NCI-H774 (cell line): ENCODE data around the gene STAG2.

Experiments
- DNase-seq: peaks from one replicate; lab custom pipeline; 2025; lab: John Stamatoyannopoulos, UW

STAG2 gene

GRCh38 chrX:123975180-123975579, 13.7 kb downstream of the STAG2 start:
- DNase-seq: no peak

- DNase-seq: no peak
Observed at GRCh38 chrX:123976706-123977316, 15.3 kb downstream of the STAG2 start.

DNA sequence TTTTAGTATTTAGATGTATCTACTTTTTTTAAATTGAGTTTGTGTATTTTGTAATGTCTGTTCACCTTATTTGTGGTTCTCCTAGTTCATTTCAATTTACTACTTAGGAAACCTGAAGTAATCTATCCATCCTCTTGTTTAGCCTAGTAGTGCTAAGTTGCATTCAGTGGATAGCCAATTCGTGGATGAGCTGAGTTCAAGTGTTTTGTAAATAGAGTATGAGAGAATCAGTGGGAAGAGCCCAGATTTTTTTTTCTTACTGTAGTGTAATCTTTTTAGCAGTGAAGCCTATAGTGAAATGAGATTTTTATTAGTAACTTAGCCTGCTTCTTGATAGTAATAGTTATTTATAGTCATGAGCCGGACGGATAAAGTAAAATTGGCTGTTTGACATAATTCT, 21.7 kb downstream of the STAG2 start:
- no peak for DNase-seq

- DNase-seq: no peak
Observed at GRCh38 chrX:123986377-123986776, 24.9 kb downstream of the STAG2 start.

DNA sequence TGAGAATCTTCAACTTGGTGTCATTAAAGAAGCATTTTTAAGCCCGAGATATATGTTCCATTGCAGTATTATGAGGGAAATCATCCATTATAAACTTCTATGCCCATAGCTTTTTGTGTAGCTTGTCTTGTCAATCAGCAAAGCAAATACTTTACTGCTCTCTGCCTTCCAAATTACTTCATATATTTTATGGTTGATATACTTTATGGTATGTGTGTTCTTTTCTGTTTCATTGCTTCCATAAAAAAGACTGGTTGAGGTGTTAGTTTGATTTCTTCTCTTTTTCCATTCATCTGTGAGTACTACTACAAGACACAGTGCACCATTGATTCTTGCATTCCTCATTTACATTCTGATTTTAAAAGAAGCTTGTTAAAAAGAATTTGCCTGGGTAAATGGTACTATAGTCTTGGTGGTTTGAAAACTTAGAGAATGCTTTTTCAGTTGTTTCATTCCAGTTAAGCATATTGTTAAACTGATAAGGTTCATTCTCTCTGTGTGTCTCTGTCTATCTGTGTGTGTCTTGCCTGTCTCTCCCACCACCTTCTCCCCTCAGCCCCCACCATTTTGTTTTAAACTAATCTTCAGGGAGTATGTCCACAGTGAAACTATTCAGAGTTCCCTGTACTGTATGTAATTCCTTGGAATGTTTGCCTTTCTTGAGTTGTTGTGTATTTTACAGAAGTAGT, 27.1 kb downstream of the STAG2 start:
- no peak for DNase-seq

- DNase-seq: no peak
Observed at GRCh38 chrX:123989235-123989634, 27.7 kb downstream of the STAG2 start.

DNA sequence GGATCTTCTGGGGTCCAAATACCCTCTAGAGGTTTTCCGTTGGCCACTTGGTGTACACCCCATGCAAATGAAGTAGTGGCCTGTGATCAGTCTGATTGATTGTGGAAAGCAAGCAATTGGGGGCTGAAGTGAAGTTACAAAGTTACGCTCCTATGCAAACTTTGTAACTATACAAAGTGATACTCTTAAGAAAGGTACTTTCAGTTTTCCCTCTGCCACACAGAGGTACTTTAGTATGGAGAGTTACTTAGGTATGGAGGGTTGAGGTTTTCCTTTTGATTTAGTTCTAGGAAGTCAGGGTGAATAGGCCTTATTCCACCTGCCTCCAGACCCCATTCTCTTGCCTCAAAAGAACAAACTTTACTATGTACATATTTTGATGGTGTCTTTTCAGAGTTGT, 28.7 kb downstream of the STAG2 start:
- DNase-seq: no peak

- no peak for DNase-seq
Observed at GRCh38 chrX:123990602-123991001, 29.1 kb downstream of the STAG2 start.

GRCh38 chrX:123993326-123993725, 31.8 kb downstream of the STAG2 start:
- DNase-seq: no peak

DNA sequence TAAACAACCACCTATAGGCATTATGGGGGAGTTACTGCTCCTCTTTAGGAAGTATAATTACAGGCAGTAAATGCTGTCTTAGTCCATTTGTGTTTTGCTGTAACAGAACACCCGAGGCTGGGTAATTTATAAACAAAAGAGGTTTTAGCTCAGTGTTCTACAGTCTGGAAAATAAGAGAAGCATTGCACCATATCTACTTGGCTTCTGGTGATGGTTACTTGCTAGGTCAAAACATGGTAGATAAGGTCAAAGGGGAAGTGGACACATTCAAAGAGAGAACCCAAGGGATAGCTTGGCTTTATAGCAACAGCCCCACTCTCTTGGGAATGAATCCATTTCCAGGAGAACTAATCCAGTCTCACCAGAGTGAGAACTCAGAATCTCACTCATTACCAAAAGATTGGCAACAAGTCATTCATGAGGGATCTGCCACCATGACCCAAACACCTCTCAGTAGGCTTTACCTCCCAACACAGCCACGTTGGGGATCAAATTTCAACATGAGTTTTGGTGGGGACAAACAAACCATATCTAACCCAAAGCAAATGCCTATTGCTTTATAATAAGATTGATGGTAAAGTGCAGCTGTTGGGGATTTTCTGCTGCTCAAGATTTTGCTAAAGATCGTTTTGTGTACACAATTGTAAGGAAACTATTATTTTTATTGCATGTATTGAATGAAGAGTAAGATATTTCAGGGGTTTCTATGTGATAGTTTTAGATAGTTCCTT, 32.6 kb downstream of the STAG2 start:
- no peak for DNase-seq

DNA sequence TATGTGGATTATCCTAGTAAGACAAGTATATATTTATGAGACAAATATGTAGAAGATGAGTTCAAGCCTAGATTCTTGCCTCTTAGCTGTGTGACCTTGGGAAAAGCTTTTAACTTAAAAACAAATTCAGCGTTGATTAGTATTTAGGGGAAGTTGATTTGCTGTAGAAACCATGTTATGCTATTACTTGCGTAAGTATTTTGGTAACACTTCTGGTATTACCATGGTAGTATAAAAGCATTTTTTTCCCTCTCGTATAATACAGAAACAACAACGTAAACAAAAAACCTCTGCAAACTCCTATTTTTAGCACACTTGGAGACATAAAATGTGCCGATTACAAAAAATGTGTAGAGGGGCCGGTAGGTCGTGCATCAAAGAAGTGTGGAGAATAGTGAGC, 33.2 kb downstream of the STAG2 start:
- DNase-seq: no peak

DNA sequence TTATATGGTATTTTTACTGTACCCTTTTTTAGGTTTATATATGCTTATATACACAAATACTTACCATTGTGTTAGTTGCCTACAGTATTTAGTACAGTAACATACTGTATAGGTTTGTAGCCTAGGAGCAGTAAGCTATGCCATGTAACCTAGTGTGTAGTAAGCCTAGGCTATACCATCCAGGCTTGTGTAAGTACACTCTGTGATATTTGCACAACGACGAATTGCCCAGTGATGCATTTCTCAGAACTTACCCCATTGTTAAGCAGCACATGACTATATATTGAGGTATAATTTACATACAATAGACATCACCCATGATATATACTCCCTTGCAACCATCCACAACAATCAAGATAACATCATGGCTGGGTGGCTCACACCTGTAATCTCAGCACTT, 40.1 kb downstream of the STAG2 start:
- DNase-seq: no peak

DNA sequence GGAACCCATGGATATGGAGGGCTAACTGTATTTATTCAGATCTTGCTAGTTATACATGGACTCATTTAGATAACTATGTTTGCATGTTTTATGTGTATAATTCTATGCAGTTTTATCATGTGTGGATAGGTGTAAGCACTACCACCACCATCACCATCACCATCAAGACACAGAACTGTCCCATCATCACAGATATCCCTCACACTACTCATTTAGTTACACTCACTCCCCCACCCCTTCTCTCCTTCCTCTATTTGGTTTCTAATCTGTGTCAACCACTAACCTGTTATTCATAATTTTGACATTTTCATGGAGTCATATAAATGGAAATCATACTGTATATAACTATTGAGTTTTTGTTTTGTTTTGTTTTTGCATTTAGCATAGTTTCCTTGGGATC, 43.7 kb downstream of the STAG2 start:
- no peak for DNase-seq

DNA sequence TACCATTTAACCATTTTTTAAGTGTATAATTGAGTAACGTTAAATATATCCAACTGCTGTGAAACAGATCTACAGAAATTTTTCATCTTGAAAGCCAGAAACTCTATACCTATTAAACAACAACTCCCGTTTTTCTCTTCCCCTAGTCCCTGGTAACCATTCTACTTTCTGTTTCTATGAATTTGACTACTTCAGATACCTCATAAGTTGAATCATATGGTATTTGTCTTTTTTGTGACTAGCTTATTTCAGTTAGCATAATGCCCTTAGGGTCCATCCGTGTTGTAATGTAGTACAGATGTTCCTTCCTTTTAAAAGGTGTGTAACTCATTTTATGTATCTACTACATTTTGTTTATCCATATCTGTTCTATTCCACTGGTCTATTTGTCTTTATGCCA, 48.7 kb downstream of the STAG2 start:
- no peak for DNase-seq

DNA sequence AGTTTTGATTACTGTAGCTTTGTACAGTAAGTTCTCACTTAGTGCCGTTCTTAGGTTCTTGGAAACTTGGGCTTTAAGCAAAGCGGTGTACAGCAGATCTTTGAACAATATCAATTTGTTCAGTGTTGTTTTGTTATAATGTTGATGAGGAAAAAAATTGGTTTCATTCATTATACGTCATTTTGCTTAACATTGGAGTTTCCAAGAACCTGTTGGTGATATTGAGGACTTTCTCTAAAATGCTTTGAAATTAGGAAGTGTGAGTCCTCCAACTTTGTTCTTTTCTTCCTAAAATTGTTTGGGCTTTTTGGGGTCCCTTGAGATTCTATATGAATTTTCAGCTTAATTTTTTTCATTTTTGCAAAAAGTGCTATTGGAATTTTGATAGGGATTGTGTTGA, 49.1 kb downstream of the STAG2 start:
- DNase-seq: no peak

DNA sequence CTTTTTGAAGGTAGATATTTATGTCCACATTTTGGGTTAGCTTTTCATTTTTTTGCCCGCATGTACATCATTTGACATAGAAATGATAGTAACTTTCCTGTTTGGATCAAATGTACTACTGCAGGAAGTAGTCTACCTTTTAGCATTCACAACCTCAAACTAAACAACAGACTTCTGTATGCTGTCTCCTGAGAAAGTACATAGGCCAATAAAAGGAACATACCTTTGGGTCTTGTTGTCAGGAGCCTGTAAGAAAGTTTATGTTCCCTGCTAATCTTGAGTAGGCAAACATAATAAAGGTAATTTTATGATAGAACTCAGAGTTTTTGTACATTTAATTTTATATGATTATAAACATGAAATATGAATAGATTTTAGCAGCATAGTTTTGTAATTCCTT, 54.2 kb downstream of the STAG2 start:
- no peak for DNase-seq

DNA sequence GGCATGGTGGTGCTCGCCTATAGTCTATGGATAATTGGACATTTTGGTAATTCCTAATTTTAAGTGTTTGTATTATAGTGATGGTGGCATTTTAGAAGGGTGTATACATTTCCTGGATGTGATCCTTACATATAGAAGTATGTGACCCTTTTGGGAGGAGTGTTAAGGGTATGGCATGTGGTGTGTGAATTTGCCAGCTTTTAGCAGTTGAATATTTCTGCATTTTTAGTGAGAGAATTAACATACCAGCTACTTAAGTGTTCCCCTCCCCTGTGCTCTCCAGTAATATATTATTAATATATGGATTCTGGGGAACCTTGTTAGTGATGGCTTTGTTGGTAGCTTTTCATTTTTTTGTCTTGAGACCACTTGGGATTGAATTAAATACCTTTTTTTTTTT, 55.3 kb downstream of the STAG2 start:
- no peak for DNase-seq

DNA sequence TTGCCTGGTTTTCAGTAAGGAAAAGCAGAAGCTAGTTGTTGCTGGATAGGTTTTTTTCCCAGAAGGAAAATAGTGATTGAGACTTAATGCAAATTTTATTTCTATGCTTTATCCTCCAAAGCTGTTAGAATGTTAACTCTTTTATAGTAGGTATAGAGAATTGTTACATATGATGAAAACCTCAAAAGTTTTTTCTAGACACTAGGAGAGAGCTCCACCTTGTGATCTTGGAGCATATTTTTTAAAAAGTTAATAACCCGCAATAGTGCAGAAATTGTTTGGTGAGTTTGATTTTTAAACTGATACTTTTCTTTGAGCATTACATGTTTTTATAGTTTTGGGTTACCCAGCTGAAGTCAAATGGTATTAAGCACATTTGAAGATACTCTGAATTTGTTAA, 56.5 kb downstream of the STAG2 start:
- no peak for DNase-seq

DNA sequence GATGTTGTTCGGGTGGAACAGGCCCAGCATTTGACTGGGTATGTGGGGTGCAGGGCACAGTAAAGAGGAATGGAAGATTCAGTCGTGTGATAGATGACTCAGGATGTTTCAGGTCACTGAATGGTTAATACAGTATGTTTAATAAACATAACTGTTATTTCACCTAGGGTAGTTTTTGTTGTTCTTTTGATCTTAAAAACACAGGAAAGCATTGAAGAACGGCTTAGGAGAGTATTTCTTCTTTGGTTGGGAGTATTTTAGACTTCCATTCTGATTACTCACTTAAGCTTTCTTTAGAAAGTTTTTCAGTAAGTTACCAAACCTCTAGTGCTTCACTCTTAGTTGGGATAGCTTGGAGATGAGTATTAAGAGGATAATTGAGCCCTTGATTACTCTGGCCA, 62.3 kb downstream of the STAG2 start:
- DNase-seq: no peak

GRCh38 chrX:124026529-124026928, 65.0 kb downstream of the STAG2 start:
- no peak for DNase-seq

GRCh38 chrX:124028182-124028581, 66.7 kb downstream of the STAG2 start:
- DNase-seq: no peak

DNA sequence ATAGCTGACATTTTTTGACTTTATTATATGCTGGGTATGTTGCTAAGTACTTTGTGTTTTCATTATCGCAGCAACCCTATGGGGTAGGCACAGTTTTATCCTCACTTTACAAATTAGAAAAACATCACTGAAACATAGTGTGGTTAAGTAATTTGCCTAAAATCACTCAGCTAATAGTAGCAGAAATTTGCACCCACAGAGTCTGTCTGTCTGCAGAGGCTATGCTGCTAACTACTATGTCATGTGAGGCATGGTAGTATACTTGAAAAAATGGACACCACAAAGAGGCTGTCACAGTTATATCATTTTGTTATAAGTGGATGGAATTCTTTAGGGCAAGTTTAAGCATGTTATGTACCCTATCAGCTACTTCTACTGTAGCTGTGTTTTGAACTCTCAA, 69.0 kb downstream of the STAG2 start:
- DNase-seq: no peak

DNA sequence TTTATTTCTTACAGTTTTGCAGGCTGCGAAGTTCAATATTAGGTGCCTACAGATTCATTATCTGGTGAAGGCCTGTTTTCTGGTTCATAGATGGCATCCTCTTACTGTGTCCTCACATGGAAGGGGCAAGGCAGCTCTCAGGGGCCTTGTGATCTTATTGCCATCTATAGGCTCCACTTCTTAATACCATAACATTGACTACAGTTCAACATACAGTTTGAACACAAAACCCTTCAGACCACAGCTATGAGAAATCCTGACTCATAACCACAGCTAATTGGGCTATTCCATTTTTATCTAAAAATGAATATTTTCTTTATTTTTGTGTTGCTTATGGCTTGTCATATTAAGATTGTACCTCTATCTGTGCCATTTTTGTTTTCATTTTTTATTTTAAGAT, 72.3 kb downstream of the STAG2 start:
- DNase-seq: no peak

GRCh38 chrX:124035657-124036056, 74.2 kb downstream of the STAG2 start:
- no peak for DNase-seq
